HFFc6 (cell line): ENCODE measurements around the gene ASAH2. TPM values are rescaled to one million over a fixed set of nuclear protein-coding genes. Genes with fewer than 3 reads are reported as not detected.

ENCODE experiments used
- DNase-seq: peaks from one replicate; pipeline ENCODE4 v3.0.0-alpha.2; 2018
- H3K27ac Mint-ChIP-seq: 2 replicates; pipeline ENCODE4 v1.8.0; 2020; ENCODE audit warnings: mild to moderate bottlenecking, mixed read lengths
- H3K27me3 Mint-ChIP-seq: 2 replicates; pipeline ENCODE4 v1.8.0; 2021; ENCODE audit warnings: mild to moderate bottlenecking, moderate library complexity, mixed read lengths; ENCODE audit not compliant: insufficient read depth
- H3K36me3 Mint-ChIP-seq: 2 replicates; pipeline ENCODE4 v1.8.0; 2021; ENCODE audit warnings: low read depth, mixed read lengths
- H3K4me1 Mint-ChIP-seq: 2 replicates; pipeline ENCODE4 v1.8.0; 2020; ENCODE audit warnings: low read depth, mixed read lengths
- H3K4me3 Mint-ChIP-seq: 2 replicates; pipeline ENCODE4 v1.8.0; 2020; ENCODE audit warnings: mild to moderate bottlenecking, moderate library complexity, mixed read lengths
- H3K9me3 Mint-ChIP-seq: 2 replicates; pipeline ENCODE4 v1.8.0; 2020; ENCODE audit warnings: mild to moderate bottlenecking, mixed read lengths
- total RNA-seq, 6 experiments: library from RNA; stranded (reverse); fragmentation: NEBNext Ultra II Directional; extraction: Animal tissue kit (Norgen Biotek cat#: 25700); gene quantifications; 2 replicates in 1 of 6; 3 replicates in 5 of 6; pipeline ENCODE4 v1.2.3, GENCODE V29; 2021
- TF ChIP-seq, protein P1 (sequence below): fragments of 200-600 bp; sonication (generic); IDR thresholded peaks from 2 replicates; pipeline ENCODE4 v1.5.0; 2021; ENCODE audit warnings: antibody characterized with exemption, mild to moderate bottlenecking

The ASAH2 gene
- total RNA-seq, 6 experiments from 2014 or later: 1.0 to 4.7 (median 3.9) TPM

DNA sequence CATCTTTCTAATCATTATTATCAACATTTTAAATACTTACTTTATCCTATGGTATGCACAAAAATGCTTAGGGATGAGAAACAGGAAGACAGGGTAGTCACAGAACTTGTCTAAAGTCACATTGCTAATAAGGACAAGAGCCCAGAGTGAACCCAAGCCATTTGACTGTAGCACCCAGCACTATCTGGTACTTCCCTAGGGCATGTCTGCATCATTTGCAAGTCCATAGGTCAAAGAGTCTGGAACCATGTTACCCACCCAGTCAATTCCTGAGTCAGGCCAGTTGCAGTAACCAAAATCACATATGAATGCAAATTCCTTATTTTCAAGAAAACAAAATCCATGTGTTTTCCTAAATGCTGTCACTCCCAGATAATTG is 19.1 kb downstream of the ASAH2 start:
- Mint-ChIP-seq H3K4me3 (no peak overlapping the region), H3K36me3 (no peaks in the 10 kb centered on the region), H3K27ac (no peak overlapping the region), H3K27me3 (peaks cover 31% of the 10 kb centered on the region), H3K9me3 (no peaks in the 10 kb centered on the region), H3K4me1 (no peaks in the 10 kb centered on the region)
- DNase-seq: no peak
- TF ChIP-seq, protein P1, sequence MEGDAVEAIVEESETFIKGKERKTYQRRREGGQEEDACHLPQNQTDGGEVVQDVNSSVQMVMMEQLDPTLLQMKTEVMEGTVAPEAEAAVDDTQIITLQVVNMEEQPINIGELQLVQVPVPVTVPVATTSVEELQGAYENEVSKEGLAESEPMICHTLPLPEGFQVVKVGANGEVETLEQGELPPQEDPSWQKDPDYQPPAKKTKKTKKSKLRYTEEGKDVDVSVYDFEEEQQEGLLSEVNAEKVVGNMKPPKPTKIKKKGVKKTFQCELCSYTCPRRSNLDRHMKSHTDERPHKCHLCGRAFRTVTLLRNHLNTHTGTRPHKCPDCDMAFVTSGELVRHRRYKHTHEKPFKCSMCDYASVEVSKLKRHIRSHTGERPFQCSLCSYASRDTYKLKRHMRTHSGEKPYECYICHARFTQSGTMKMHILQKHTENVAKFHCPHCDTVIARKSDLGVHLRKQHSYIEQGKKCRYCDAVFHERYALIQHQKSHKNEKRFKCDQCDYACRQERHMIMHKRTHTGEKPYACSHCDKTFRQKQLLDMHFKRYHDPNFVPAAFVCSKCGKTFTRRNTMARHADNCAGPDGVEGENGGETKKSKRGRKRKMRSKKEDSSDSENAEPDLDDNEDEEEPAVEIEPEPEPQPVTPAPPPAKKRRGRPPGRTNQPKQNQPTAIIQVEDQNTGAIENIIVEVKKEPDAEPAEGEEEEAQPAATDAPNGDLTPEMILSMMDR: no peak

DNA sequence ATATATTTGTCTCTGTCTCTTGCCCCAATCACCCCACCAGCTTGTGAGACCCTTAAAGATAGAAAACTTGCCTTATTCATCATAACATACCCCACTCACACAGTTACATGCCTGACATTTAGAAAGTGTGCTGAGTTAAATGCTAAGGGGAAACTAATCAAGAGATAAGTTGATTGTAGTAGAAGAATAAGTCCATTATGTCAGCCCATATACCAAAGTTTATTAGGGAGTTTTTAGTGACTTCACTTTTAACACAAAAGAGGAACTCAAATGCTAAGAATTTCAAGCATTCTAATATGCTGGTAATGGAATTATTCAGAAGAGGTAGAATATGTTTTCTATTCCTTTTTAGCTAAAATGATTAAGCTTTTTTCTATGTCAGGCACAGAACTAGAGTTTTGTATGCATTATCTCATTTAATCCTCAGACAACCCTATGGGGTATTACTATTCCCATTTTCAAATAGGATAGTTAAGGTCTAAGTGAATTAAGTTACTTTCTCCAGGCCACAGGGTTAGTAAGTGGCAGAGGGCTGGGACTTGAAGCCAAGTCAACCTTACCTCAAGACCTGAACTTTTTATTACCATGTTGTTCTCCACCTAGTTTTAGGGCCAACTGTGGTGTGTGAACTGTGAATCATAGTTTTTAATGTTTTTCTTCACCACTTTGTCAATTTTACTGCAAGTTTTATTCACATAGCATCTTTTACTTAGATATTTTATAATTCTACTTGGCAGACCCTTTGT is 19.6 kb downstream of the ASAH2 start:
- DNase-seq: no peak
- H3K36me3 Mint-ChIP-seq: no peaks in the 10 kb centered on the region
- no peak overlapping the region for H3K27ac Mint-ChIP-seq
- no peaks in the 10 kb centered on the region for H3K4me1 Mint-ChIP-seq
- H3K27me3 Mint-ChIP-seq: peaks cover 29% of the 10 kb centered on the region
- TF ChIP-seq, protein P1: no peak
- no peaks in the 10 kb centered on the region for H3K9me3 Mint-ChIP-seq
- no peak overlapping the region for H3K4me3 Mint-ChIP-seq

DNA sequence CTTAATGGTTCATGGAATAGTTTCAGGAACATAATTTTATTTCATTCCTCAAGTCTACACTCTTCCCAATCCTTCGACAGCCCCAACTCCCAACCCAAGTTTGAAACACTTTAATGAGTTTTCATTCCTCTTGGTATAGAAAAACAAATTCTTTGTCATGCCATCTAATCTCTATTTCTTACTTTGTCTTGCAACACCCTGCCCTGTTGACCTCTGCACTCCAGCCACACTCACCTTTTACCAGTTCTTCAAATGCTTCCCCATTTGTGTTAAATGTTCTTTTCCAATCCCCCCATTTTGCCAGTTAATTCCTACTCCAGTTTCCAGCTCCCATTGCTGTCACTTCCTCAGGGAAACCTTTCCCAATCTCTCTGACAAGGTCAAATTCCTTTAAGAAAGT is 21.9 kb downstream of the ASAH2 start:
- H3K36me3 Mint-ChIP-seq: no peaks in the 10 kb centered on the region
- no peak overlapping the region for H3K4me3 Mint-ChIP-seq
- H3K9me3 Mint-ChIP-seq: no peaks in the 10 kb centered on the region
- H3K4me1 Mint-ChIP-seq: peaks cover 3% of the 10 kb centered on the region
- TF ChIP-seq, protein P1: no peak
- peaks cover 26% of the 10 kb centered on the region for H3K27me3 Mint-ChIP-seq
- no peak for DNase-seq
- H3K27ac Mint-ChIP-seq: no peak overlapping the region

DNA sequence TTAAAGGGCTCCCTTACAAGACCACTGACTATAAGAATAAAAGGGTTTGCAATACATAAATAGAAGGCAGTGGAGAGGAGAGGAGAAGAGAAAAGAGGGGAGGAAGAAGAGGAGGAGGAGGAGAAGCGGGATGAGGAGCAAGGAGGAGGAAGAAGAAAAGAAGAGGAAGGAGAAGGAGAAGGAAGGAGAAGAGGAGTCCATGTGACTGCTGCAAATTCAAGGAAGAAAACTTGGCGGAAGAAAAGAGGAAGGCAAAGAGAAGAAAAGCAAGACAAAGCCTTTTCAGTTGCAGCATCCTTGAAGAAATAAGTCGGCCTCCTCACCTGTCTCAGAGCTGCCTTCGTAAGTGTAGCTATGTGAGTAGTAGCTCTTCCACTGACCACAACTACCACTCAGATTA is 22.6 kb downstream of the ASAH2 start:
- Mint-ChIP-seq H3K4me3 (no peak overlapping the region), H3K9me3 (no peaks in the 10 kb centered on the region), H3K27ac (no peak overlapping the region), H3K27me3 (peaks cover 21% of the 10 kb centered on the region), H3K36me3 (no peaks in the 10 kb centered on the region), H3K4me1 (peaks cover 5% of the 10 kb centered on the region)
- DNase-seq: no peak
- TF ChIP-seq, protein P1: no peak

DNA sequence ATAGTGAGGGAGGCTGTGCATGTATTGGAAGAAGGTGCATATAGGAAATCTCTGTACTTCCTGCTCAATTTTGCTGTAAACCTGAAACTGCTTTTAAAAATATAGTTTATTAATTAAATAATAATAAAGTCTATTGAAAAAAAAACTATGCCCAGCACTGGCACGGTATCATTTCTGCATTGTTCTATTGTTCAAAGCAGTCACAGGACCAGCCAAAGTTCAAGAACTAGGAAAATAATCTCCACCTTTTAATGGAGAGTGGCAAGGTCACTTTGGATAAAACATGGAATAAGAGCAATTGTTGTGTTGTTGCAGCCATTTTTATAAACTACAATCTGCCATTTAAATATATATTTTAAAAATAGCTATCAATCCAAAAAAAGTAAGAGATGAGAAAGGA is 24.7 kb downstream of the ASAH2 start:
- no peak for DNase-seq
- no peaks in the 10 kb centered on the region for H3K36me3 Mint-ChIP-seq
- H3K27me3 Mint-ChIP-seq: peaks cover 30% of the 10 kb centered on the region
- peaks cover 5% of the 10 kb centered on the region for H3K4me1 Mint-ChIP-seq
- TF ChIP-seq, protein P1: no peak
- H3K27ac Mint-ChIP-seq: no peak overlapping the region
- H3K9me3 Mint-ChIP-seq: no peaks in the 10 kb centered on the region
- no peak overlapping the region for H3K4me3 Mint-ChIP-seq
